Measurements from ENCODE around the gene EIF5A2.

DNA sequence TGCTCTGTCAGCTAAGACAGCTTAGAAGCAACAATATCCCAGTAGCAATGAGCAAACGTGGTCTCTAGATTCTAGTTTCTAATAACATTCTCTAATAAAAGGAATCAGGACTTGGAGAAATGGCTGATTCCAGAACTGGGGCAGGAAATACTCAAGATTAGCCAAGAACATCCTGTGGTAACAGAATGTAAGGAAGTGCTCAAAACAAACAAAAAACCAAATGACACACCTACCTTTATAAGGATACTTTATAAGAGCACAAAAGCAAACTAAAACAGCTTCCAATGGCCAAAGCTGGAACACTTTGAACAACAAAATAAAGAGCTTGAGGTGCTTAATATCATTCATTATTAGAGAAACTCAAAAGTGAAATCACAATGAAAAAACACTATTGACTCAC is 33.1 kb upstream of the EIF5A2 start:
- TF ChIP-seq, protein P1, sequence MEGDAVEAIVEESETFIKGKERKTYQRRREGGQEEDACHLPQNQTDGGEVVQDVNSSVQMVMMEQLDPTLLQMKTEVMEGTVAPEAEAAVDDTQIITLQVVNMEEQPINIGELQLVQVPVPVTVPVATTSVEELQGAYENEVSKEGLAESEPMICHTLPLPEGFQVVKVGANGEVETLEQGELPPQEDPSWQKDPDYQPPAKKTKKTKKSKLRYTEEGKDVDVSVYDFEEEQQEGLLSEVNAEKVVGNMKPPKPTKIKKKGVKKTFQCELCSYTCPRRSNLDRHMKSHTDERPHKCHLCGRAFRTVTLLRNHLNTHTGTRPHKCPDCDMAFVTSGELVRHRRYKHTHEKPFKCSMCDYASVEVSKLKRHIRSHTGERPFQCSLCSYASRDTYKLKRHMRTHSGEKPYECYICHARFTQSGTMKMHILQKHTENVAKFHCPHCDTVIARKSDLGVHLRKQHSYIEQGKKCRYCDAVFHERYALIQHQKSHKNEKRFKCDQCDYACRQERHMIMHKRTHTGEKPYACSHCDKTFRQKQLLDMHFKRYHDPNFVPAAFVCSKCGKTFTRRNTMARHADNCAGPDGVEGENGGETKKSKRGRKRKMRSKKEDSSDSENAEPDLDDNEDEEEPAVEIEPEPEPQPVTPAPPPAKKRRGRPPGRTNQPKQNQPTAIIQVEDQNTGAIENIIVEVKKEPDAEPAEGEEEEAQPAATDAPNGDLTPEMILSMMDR (conservative IDR thresholded peaks at IDR 0.05; ENCODE audit: low read length), result no peak
- TF ChIP-seq EZH2phosphoT487 (IDR thresholded peaks at IDR 0.05; ENCODE audit: borderline replicate concordance), result no peak
